SK-N-SH treated with all-trans-retinoic acid at 6 μM for 48 hours (cell line): ENCODE measurements around the gene PRSS56.

Source experiments
- ATAC-seq: fragments of 200-7000 bp; cut with Tn5 transposase; 3 replicates; pipeline ENCODE4 v1.9.1; 2020; ENCODE audit warnings: mild to moderate bottlenecking, moderate library complexity
- ARNTL ChIP-seq: fragments of 450-650 bp; formaldehyde crosslinking; IDR thresholded peaks from 2 replicates; pipeline ENCODE4 v1.5.0; 2020; ENCODE audit warnings: low read depth, mild to moderate bottlenecking, moderate library complexity, borderline replicate concordance
- CSDC2 ChIP-seq: fragments of 250-450 bp; sonication (Bioruptor Pico); IDR thresholded peaks from 2 replicates; pipeline ENCODE4 v1.5.0; 2020; ENCODE audit warnings: mild to moderate bottlenecking, moderate library complexity
- ESRRG ChIP-seq: fragments of 250-450 bp; sonication (Bioruptor Pico); IDR thresholded peaks from 2 replicates; pipeline ENCODE4 v1.6.1; 2021; ENCODE audit warnings: mild to moderate bottlenecking
- GLIS3 ChIP-seq: fragments of 250-450 bp; sonication (Bioruptor Pico); IDR thresholded peaks from 2 replicates; pipeline ENCODE4 v1.5.0; 2020; ENCODE audit warnings: mild to moderate bottlenecking, moderate library complexity
- OSR1 ChIP-seq: fragments of 250-450 bp; sonication (Bioruptor Pico); IDR thresholded peaks from 2 replicates; pipeline ENCODE4 v1.8.0; 2022; ENCODE audit warnings: moderate library complexity, mild to moderate bottlenecking, inconsistent platforms
- PATZ1 ChIP-seq: fragments of 250-450 bp; sonication (Bioruptor Pico); IDR thresholded peaks from 2 replicates; pipeline ENCODE4 v1.8.0; 2020; ENCODE audit warnings: mild to moderate bottlenecking, moderate library complexity, borderline replicate concordance
- PPARA ChIP-seq: fragments of 250-450 bp; sonication (Bioruptor Pico); IDR thresholded peaks from 2 replicates; pipeline ENCODE4 v1.5.0; 2020; ENCODE audit warnings: mild to moderate bottlenecking, borderline replicate concordance
- SNAI2 ChIP-seq: fragments of 250-450 bp; sonication (Bioruptor Pico); IDR thresholded peaks from 2 replicates; pipeline ENCODE4 v1.5.0; 2020; ENCODE audit warnings: mild to moderate bottlenecking, moderate library complexity
- TCF4 ChIP-seq: fragments of 250-450 bp; sonication (Bioruptor Pico); IDR thresholded peaks from 2 replicates; pipeline ENCODE4 v1.8.0; 2021; ENCODE audit warnings: mild to moderate bottlenecking, moderate library complexity, borderline replicate concordance
- TOX ChIP-seq: fragments of 250-450 bp; sonication (Bioruptor Pico); IDR thresholded peaks from 2 replicates; pipeline ENCODE4 v1.8.0; 2021; ENCODE audit warnings: mild to moderate bottlenecking, moderate library complexity, borderline replicate concordance
- ZC3H10 ChIP-seq: fragments of 250-450 bp; sonication (Bioruptor Pico); IDR thresholded peaks from 2 replicates; pipeline ENCODE4 v1.5.1; 2021; ENCODE audit warnings: mild to moderate bottlenecking, moderate library complexity
- ZFP3 ChIP-seq: fragments of 250-450 bp; sonication (Bioruptor Pico); IDR thresholded peaks from 2 replicates; pipeline ENCODE4 v1.5.0; 2020; ENCODE audit warnings: mild to moderate bottlenecking, moderate library complexity
- ZNF565 ChIP-seq: fragments of 450-650 bp; formaldehyde crosslinking; conservative IDR thresholded peaks from 2 replicates; pipeline ENCODE4 v1.5.0; 2020; ENCODE audit warnings: low read depth, mild to moderate bottlenecking, moderate library complexity
- ZNF70 ChIP-seq: fragments of 450-650 bp; formaldehyde crosslinking; IDR thresholded peaks from 2 replicates; pipeline ENCODE4 v1.5.0; 2020; ENCODE audit warnings: mild to moderate bottlenecking, moderate library complexity
- TF ChIP-seq, protein P1 (sequence below): fragments of 250-450 bp; sonication (Bioruptor Pico); IDR thresholded peaks from 2 replicates; pipeline ENCODE4 v1.8.0; 2021; ENCODE audit warnings: low read depth, mild to moderate bottlenecking, moderate library complexity, borderline replicate concordance
- TF ChIP-seq, protein P2 (sequence below): fragments of 250-450 bp; sonication (Bioruptor Pico); IDR thresholded peaks from 2 replicates; pipeline ENCODE4 v1.5.0; 2020; ENCODE audit warnings: mild to moderate bottlenecking, moderate library complexity
- TF ChIP-seq, protein P3 (sequence below): fragments of 250-450 bp; sonication (Bioruptor Pico); IDR thresholded peaks from 2 replicates; pipeline ENCODE4 v1.5.1; 2020; ENCODE audit warnings: low read depth, mild to moderate bottlenecking, moderate library complexity

Gene PRSS56

GRCh38 chr2:232523402-232523681 lies 3.2 kb downstream of the PRSS56 start (continued):
- TF ChIP-seq, protein P1, sequence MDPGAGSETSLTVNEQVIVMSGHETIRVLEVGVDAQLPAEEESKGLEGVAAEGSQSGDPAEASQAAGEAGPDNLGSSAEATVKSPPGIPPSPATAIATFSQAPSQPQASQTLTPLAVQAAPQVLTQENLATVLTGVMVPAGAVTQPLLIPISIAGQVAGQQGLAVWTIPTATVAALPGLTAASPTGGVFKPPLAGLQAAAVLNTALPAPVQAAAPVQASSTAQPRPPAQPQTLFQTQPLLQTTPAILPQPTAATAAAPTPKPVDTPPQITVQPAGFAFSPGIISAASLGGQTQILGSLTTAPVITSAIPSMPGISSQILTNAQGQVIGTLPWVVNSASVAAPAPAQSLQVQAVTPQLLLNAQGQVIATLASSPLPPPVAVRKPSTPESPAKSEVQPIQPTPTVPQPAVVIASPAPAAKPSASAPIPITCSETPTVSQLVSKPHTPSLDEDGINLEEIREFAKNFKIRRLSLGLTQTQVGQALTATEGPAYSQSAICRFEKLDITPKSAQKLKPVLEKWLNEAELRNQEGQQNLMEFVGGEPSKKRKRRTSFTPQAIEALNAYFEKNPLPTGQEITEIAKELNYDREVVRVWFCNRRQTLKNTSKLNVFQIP, result no peak

DNA sequence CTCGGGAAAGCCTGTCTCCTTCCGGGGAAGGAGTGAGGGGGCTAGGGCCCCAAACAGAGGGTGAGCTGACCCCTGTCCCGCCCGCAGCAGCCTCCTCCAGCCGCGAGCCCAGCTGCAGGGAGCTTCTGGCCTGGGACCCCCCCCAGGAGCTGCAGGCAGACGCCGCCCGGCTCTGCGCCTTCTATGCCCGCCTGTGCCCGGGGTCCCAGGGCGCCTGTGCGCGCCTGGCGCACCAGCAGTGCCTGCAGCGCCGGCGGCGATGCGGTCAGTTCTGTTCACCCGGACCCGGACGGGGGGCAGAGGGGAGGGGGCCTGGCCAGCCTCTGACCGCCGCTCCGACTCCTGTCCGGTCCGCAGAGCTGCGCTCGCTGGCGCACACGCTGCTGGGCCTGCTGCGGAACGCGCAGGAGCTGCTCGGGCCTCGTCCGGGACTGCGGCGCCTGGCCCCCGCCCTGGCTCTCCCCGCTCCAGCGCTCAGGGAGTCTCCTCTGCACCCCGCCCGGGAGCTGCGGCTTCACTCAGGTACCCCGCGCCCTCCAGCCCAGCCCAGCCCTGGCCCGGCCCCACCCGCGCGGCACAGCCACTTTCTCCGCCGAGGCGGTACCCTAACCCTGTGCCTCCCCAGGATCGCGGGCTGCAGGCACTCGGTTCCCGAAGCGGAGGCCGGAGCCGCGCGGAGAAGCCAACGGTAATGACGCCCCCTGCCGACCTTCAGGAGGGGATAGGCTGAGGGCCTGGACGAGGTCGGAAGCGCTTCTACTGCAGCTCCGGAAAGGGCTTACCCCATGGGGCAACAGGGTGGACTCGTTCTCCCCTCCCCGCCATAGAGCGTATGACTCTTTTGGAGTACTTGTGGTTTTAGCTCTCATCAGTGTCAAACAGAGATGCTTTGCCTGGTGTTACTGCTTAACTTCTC lies 3.8 kb downstream of the PRSS56 start:
- ATAC-seq, result peak; percentile 60
- TF ChIP-seq SNAI2 (CRISPR knock-in tag), result no peak
- no peak for TF ChIP-seq ARNTL (CRISPR knock-in tag)
- no peak for TF ChIP-seq ZNF70 (CRISPR knock-in tag)
- no peak for TF ChIP-seq OSR1 (CRISPR knock-in tag)
- no peak for TF ChIP-seq ZC3H10 (CRISPR knock-in tag)
- TF ChIP-seq ZNF565 (CRISPR knock-in tag), result no peak
- no peak for TF ChIP-seq GLIS3 (CRISPR knock-in tag)
- no peak for TF ChIP-seq PATZ1 (CRISPR knock-in tag)
- TF ChIP-seq, protein P2, sequence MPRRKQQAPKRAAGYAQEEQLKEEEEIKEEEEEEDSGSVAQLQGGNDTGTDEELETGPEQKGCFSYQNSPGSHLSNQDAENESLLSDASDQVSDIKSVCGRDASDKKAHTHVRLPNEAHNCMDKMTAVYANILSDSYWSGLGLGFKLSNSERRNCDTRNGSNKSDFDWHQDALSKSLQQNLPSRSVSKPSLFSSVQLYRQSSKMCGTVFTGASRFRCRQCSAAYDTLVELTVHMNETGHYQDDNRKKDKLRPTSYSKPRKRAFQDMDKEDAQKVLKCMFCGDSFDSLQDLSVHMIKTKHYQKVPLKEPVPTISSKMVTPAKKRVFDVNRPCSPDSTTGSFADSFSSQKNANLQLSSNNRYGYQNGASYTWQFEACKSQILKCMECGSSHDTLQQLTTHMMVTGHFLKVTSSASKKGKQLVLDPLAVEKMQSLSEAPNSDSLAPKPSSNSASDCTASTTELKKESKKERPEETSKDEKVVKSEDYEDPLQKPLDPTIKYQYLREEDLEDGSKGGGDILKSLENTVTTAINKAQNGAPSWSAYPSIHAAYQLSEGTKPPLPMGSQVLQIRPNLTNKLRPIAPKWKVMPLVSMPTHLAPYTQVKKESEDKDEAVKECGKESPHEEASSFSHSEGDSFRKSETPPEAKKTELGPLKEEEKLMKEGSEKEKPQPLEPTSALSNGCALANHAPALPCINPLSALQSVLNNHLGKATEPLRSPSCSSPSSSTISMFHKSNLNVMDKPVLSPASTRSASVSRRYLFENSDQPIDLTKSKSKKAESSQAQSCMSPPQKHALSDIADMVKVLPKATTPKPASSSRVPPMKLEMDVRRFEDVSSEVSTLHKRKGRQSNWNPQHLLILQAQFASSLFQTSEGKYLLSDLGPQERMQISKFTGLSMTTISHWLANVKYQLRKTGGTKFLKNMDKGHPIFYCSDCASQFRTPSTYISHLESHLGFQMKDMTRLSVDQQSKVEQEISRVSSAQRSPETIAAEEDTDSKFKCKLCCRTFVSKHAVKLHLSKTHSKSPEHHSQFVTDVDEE, result no peak
- TF ChIP-seq, protein P1, result no peak
- no peak for TF ChIP-seq TCF4 (CRISPR knock-in tag)
- TF ChIP-seq ZFP3, result no peak
- TF ChIP-seq ESRRG (CRISPR knock-in tag), result no peak
- TF ChIP-seq CSDC2 (CRISPR knock-in tag), result no peak
- no peak for TF ChIP-seq TOX (CRISPR knock-in tag)
- TF ChIP-seq, protein P3, sequence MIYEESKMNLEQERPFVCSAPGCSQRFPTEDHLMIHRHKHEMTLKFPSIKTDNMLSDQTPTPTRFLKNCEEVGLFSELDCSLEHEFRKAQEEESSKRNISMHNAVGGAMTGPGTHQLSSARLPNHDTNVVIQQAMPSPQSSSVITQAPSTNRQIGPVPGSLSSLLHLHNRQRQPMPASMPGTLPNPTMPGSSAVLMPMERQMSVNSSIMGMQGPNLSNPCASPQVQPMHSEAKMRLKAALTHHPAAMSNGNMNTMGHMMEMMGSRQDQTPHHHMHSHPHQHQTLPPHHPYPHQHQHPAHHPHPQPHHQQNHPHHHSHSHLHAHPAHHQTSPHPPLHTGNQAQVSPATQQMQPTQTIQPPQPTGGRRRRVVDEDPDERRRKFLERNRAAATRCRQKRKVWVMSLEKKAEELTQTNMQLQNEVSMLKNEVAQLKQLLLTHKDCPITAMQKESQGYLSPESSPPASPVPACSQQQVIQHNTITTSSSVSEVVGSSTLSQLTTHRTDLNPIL (CRISPR knock-in tag), result no peak

GRCh38 chr2:232524771-232525170 lies 4.6 kb downstream of the PRSS56 start:
- TF ChIP-seq, protein P3 (CRISPR knock-in tag), result no peak
- no peak for TF ChIP-seq PPARA (CRISPR knock-in tag)
- no peak for TF ChIP-seq ARNTL (CRISPR knock-in tag)
- TF ChIP-seq TOX (CRISPR knock-in tag), result no peak
- TF ChIP-seq, protein P1, result no peak
- TF ChIP-seq OSR1 (CRISPR knock-in tag), result no peak
- TF ChIP-seq, all 23 proteins: peak for 0
- ATAC-seq, result no peak
